Measurements from ENCODE around the gene EARS2. TPM values are rescaled to one million over a fixed set of nuclear protein-coding genes. Genes with fewer than 3 reads are reported as not detected.

Gene EARS2
- total RNA-seq, 1 donor from 2014 or later: 19.7 TPM

DNA sequence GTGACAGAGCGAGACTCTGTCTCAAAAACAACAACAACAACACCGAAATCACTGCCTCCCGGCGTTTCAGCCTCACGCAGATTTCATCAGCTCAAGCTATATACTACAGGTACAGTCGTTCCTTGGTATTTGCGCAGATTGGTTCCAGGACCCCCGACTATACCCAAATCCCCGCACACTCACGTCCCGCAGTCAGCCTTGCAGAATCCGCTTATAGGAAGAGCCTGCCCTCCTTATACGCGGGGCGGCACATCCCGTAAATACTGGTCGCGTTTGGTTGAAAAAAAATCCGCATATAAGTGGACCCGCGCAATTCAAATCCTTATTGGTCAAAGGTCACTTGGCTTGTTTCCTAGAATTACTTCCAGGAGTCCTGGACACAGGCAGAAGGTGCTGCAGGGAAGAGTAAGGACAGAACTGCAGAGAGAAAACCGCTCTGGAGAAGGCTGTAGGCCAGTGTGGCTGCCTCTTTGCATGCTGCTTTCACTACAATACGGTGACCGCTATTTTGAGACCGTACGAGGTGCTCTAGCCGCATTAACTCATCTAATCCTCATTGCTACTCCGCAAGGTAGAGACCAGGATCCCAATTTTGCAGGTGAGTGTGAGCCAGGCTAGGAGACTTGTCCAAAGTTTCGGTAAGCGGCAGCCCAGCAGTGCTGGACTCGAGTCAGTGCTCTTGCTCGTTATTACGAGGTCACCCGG is 38.2 kb upstream of the EARS2 start:
- Mint-ChIP-seq H3K36me3 (peaks cover 17% of the 10 kb centered on the region), H3K4me3 (peak overlapping the region; percentile 90), H3K4me1 (peaks cover 7% of the 10 kb centered on the region), H3K9me3 (no peaks in the 10 kb centered on the region), H3K27ac (no peak overlapping the region), H3K27me3 (ENCODE audit: insufficient read depth, low read depth) (no peaks in the 10 kb centered on the region)
- Histone ChIP-seq H3K4me2 (peak overlapping the region; percentile 98), H2AFZ (replicated peaks) (peak overlapping the region; percentile 86), H3K4me1 (peaks cover 19% of the 10 kb centered on the region), H3K36me3 (no peaks in the 10 kb centered on the region), H3K27me3 (no peaks in the 10 kb centered on the region), H3F3A (ENCODE audit: low read depth) (peaks cover 20% of the 10 kb centered on the region), H3K9me3 (ENCODE audit: low read depth) (no peaks in the 10 kb centered on the region), H3K27ac (no peak overlapping the region), H3K79me2 (ENCODE audit: low read depth) (peaks cover 57% of the 10 kb centered on the region), H4K20me1 (ENCODE audit: low read depth) (peaks cover 49% of the 10 kb centered on the region), H3K9ac (peak overlapping the region; percentile 89), H3K4me3 (peak overlapping the region; percentile 96)
- TF ChIP-seq EZH2 (IDR thresholded peaks at IDR 0.05) (peak; percentile 36), EZH2phosphoT487 (IDR thresholded peaks at IDR 0.05) (no peak)
- no peak for DNase-seq (ENCODE audit: low spot score)

DNA sequence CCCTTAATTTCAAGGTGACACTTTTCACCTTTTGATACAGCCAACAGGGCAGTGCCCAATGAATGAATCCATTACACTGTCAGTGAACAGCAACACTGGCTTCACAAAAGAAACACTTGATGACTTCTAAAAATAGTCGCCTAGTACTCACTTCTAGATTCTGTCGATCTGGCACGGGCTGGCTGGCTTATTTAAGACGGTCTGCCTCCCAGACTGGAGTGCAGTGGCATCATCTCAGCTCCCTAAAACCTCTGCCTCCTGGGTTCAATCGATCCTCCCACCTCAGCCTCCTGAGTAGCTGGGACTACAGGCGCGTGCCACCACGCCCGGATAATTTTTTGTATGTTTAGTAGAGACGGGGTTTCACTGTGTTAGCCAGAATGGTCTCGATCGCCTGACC is 37.0 kb upstream of the EARS2 start:
- H3K9me3 Mint-ChIP-seq: no peaks in the 10 kb centered on the region
- DNase-seq (ENCODE audit: low spot score): no peak
- Histone ChIP-seq H3K36me3 (no peaks in the 10 kb centered on the region), H3K27ac (no peak overlapping the region), H3K9ac (no peak overlapping the region), H2AFZ (replicated peaks) (no peak overlapping the region), H3K4me3 (no peak overlapping the region), H3K4me1 (peaks cover 16% of the 10 kb centered on the region), H3F3A (ENCODE audit: low read depth) (peaks cover 17% of the 10 kb centered on the region), H3K9me3 (ENCODE audit: low read depth) (no peaks in the 10 kb centered on the region), H3K27me3 (no peaks in the 10 kb centered on the region), H4K20me1 (ENCODE audit: low read depth) (peaks cover 56% of the 10 kb centered on the region), H3K79me2 (ENCODE audit: low read depth) (peaks cover 70% of the 10 kb centered on the region), H3K4me2 (no peak overlapping the region)
- peaks cover 20% of the 10 kb centered on the region for H3K36me3 Mint-ChIP-seq
- H3K4me1 Mint-ChIP-seq: peaks cover 7% of the 10 kb centered on the region
- no peak for TF ChIP-seq EZH2phosphoT487 (IDR thresholded peaks at IDR 0.05)
- H3K27ac Mint-ChIP-seq: no peak overlapping the region
- H3K4me3 Mint-ChIP-seq: no peak overlapping the region
- H3K27me3 Mint-ChIP-seq (ENCODE audit: insufficient read depth, low read depth): no peaks in the 10 kb centered on the region

DNA sequence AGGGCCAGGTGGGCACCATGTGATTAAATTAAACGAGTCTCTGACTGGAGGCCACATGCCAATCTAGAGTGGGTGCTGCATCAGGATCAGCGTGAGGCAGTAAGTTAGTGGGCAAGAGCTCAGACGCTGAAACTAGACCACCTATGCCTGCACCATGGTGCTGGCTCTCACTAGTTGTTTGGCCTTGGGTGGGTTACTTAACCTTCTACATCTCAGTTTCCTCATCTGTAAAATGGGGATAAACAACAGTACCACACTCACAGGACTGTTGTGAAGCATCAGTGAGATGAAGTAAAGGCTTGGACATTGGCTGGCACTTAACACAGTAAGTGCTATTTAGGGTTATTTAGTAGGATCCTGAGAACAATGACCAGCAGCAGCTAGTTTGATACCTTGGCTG is 33.0 kb upstream of the EARS2 start:
- peaks cover 52% of the 10 kb centered on the region for H4K20me1 ChIP-seq (ENCODE audit: low read depth)
- H3K27ac ChIP-seq: no peak overlapping the region
- no peak overlapping the region for H3K4me2 ChIP-seq
- peaks cover 6% of the 10 kb centered on the region for H3K4me1 ChIP-seq
- peaks cover 1% of the 10 kb centered on the region for H3K4me1 Mint-ChIP-seq
- peaks cover 24% of the 10 kb centered on the region for H3K36me3 Mint-ChIP-seq
- H3K27ac Mint-ChIP-seq: no peak overlapping the region
- no peaks in the 10 kb centered on the region for H3K27me3 ChIP-seq
- H2AFZ ChIP-seq (replicated peaks): no peak overlapping the region
- TF ChIP-seq, protein P1, sequence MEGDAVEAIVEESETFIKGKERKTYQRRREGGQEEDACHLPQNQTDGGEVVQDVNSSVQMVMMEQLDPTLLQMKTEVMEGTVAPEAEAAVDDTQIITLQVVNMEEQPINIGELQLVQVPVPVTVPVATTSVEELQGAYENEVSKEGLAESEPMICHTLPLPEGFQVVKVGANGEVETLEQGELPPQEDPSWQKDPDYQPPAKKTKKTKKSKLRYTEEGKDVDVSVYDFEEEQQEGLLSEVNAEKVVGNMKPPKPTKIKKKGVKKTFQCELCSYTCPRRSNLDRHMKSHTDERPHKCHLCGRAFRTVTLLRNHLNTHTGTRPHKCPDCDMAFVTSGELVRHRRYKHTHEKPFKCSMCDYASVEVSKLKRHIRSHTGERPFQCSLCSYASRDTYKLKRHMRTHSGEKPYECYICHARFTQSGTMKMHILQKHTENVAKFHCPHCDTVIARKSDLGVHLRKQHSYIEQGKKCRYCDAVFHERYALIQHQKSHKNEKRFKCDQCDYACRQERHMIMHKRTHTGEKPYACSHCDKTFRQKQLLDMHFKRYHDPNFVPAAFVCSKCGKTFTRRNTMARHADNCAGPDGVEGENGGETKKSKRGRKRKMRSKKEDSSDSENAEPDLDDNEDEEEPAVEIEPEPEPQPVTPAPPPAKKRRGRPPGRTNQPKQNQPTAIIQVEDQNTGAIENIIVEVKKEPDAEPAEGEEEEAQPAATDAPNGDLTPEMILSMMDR (IDR thresholded peaks at IDR 0.05): no peak
- TF ChIP-seq EZH2 (IDR thresholded peaks at IDR 0.05) (no peak), EZH2phosphoT487 (IDR thresholded peaks at IDR 0.05) (no peak)
- peaks cover 85% of the 10 kb centered on the region for H3K79me2 ChIP-seq (ENCODE audit: low read depth)
- H3K9me3 Mint-ChIP-seq: no peaks in the 10 kb centered on the region
- H3K9me3 ChIP-seq (ENCODE audit: low read depth): no peaks in the 10 kb centered on the region
- H3K4me3 ChIP-seq: no peak overlapping the region
- H3F3A ChIP-seq (ENCODE audit: low read depth): no peaks in the 10 kb centered on the region
- DNase-seq (ENCODE audit: low spot score): no peak
- no peak overlapping the region for H3K9ac ChIP-seq
- H3K4me3 Mint-ChIP-seq: no peak overlapping the region
- no peaks in the 10 kb centered on the region for H3K36me3 ChIP-seq
- no peaks in the 10 kb centered on the region for H3K27me3 Mint-ChIP-seq (ENCODE audit: insufficient read depth, low read depth)

DNA sequence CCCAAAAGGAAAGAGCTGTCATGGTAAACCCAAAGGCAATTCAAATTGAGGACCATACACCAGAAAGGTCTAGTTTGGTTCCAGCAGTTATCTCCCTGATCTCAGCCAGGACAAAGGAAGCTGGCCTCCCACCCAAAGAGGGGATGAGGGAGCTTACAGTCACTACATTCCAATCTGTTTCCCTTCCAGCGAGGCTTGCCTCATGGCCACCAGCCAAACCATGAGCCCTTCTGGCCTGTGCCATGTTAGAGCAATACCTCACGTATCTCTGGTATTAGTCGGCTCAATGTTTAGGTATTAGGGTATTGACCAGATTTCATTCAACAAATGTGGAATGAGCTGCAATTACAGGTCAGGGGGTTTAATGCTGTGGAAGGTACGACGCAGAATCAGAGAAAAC is 30.6 kb upstream of the EARS2 start:
- no peak overlapping the region for H3K27ac ChIP-seq
- H3K9me3 ChIP-seq (ENCODE audit: low read depth): no peaks in the 10 kb centered on the region
- Mint-ChIP-seq H3K27ac (no peak overlapping the region), H3K36me3 (peaks cover 24% of the 10 kb centered on the region), H3K4me1 (no peaks in the 10 kb centered on the region), H3K27me3 (ENCODE audit: insufficient read depth, low read depth) (no peaks in the 10 kb centered on the region), H3K9me3 (no peaks in the 10 kb centered on the region), H3K4me3 (no peak overlapping the region)
- H4K20me1 ChIP-seq (ENCODE audit: low read depth): peaks cover 28% of the 10 kb centered on the region
- H3K27me3 ChIP-seq: no peaks in the 10 kb centered on the region
- H3K4me1 ChIP-seq: no peaks in the 10 kb centered on the region
- no peaks in the 10 kb centered on the region for H3K36me3 ChIP-seq
- H2AFZ ChIP-seq (replicated peaks): no peak overlapping the region
- no peaks in the 10 kb centered on the region for H3F3A ChIP-seq (ENCODE audit: low read depth)
- H3K79me2 ChIP-seq (ENCODE audit: low read depth): peaks cover 61% of the 10 kb centered on the region
- no peak overlapping the region for H3K4me3 ChIP-seq
- DNase-seq (ENCODE audit: low spot score): no peak
- H3K9ac ChIP-seq: no peak overlapping the region
- TF ChIP-seq, protein P1 (IDR thresholded peaks at IDR 0.05): no peak
- no peak for TF ChIP-seq EZH2 (IDR thresholded peaks at IDR 0.05)
- TF ChIP-seq EZH2phosphoT487 (IDR thresholded peaks at IDR 0.05): no peak
- H3K4me2 ChIP-seq: no peak overlapping the region
